KMS-11 (cell line): ENCODE measurements around the gene ROPN1L.
"Not testable (repeated sequence)": the region's sequence is repeated elsewhere in the genome, so short reads cannot be mapped to it uniquely, and the experiment has no call there.

Experiments
- H2AFZ ChIP-seq: fragments of 200-600 bp; sonication (generic); 2 replicates; pipeline ENCODE4 v1.6.1; 2016; ENCODE audit warnings: antibody characterized with exemption, mixed run types, low read depth
- H3K27ac ChIP-seq: fragments of 200-600 bp; sonication (generic); 2 replicates; pipeline ENCODE4 v1.6.1; 2016; ENCODE audit warnings: mild to moderate bottlenecking, mixed run types
- H3K27me3 ChIP-seq: fragments of 200-600 bp; sonication (generic); 2 replicates; pipeline ENCODE4 v1.6.1; 2017; ENCODE audit warnings: mild to moderate bottlenecking, low read depth, mixed run types, moderate library complexity; ENCODE audit not compliant: insufficient read depth
- H3K36me3 ChIP-seq: fragments of 200-600 bp; sonication (generic); 2 replicates; pipeline ENCODE4 v1.6.1; 2017; ENCODE audit warnings: mild to moderate bottlenecking, mixed run types; ENCODE audit not compliant: insufficient read depth
- H3K4me1 ChIP-seq: fragments of 200-600 bp; sonication (generic); 2 replicates; pipeline ENCODE4 v1.6.1; 2016; ENCODE audit warnings: mild to moderate bottlenecking, low read depth, mixed run types; ENCODE audit not compliant: poor library complexity, severe bottlenecking
- H3K4me2 ChIP-seq: fragments of 200-600 bp; sonication (generic); 2 replicates; pipeline ENCODE4 v1.7.0; 2016; ENCODE audit warnings: mild to moderate bottlenecking, mixed run types
- H3K4me3 ChIP-seq: fragments of 200-600 bp; sonication (generic); IDR thresholded peaks from 2 replicates; pipeline ENCODE4 v1.6.1; 2017; ENCODE audit warnings: low read depth, low read length, mixed read lengths; ENCODE audit not compliant: insufficient read depth
- H3K79me2 ChIP-seq: fragments of 200-600 bp; sonication (generic); 2 replicates; pipeline ENCODE4 v1.6.1; 2016; ENCODE audit warnings: low read depth, mixed run types; ENCODE audit not compliant: insufficient read depth
- H3K9ac ChIP-seq: fragments of 200-600 bp; sonication (generic); 2 replicates; pipeline ENCODE4 v1.6.1; 2016; ENCODE audit warnings: mild to moderate bottlenecking, mixed run types
- H4K20me1 ChIP-seq: fragments of 200-600 bp; sonication (generic); 2 replicates; pipeline ENCODE4 v1.6.1; 2016; ENCODE audit warnings: mild to moderate bottlenecking, mixed run types; ENCODE audit not compliant: insufficient read depth
- TF ChIP-seq, protein P1 (sequence below): fragments of 200-600 bp; sonication (generic); conservative IDR thresholded peaks from 2 replicates; pipeline ENCODE4 v1.6.1; 2017; ENCODE audit warnings: low read depth, mild to moderate bottlenecking, antibody characterized with exemption, low read length, moderate library complexity, mixed read lengths

The ROPN1L gene

DNA sequence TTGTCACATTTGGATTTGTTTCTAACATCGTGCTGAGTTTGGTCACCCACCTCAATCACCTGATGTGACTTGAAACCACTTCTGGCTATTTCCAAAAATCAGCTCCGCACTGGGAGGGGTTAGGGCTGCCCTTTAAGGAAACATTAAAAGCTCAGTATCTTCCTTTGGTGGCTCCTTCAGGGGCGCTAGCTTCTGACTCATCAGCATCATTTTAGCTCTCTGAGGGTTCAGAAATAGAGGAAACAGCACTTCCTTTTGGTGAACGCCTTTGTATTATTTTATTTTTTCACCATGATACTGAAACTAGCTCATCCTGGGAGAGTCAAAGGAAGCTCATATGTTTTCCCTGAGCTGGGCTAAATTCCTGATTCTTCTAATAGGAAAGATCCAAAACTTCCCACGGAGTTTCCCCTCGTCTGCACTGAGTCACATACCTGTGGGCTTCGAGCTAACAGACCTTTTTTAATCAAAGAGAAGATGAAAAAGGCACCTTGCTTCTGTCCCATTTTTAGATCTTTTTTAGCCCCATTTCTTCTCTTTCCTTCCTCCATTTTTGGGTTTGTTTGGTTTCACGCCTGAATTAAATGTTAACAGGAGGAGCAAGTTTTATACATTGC, 48.2 kb downstream of the ROPN1L start:
- Histone ChIP-seq H3K27me3 (no peaks in the 10 kb centered on the region), H3K4me3 (no peak overlapping the region), H3K27ac (no peak overlapping the region), H4K20me1 (no peaks in the 10 kb centered on the region), H3K9ac (no peak overlapping the region), H3K4me1 (peaks cover 8% of the 10 kb centered on the region), H3K79me2 (no peaks in the 10 kb centered on the region), H2AFZ (no peak overlapping the region), H3K4me2 (no peak overlapping the region), H3K36me3 (no peaks in the 10 kb centered on the region)
- TF ChIP-seq, protein P1, sequence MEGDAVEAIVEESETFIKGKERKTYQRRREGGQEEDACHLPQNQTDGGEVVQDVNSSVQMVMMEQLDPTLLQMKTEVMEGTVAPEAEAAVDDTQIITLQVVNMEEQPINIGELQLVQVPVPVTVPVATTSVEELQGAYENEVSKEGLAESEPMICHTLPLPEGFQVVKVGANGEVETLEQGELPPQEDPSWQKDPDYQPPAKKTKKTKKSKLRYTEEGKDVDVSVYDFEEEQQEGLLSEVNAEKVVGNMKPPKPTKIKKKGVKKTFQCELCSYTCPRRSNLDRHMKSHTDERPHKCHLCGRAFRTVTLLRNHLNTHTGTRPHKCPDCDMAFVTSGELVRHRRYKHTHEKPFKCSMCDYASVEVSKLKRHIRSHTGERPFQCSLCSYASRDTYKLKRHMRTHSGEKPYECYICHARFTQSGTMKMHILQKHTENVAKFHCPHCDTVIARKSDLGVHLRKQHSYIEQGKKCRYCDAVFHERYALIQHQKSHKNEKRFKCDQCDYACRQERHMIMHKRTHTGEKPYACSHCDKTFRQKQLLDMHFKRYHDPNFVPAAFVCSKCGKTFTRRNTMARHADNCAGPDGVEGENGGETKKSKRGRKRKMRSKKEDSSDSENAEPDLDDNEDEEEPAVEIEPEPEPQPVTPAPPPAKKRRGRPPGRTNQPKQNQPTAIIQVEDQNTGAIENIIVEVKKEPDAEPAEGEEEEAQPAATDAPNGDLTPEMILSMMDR = no peak

GRCh38 chr5:10490927-10491672, 49.4 kb downstream of the ROPN1L start:
- no peaks in the 10 kb centered on the region for H4K20me1 ChIP-seq
- no peak overlapping the region for H3K9ac ChIP-seq
- no peak overlapping the region for H2AFZ ChIP-seq
- TF ChIP-seq, protein P1 = no peak
- no peak overlapping the region for H3K4me3 ChIP-seq
- no peak overlapping the region for H3K4me2 ChIP-seq
- H3K4me1 ChIP-seq = peaks cover 8% of the 10 kb centered on the region
- no peaks in the 10 kb centered on the region for H3K36me3 ChIP-seq
- H3K27me3 ChIP-seq = no peaks in the 10 kb centered on the region
- no peaks in the 10 kb centered on the region for H3K79me2 ChIP-seq
- no peak overlapping the region for H3K27ac ChIP-seq

GRCh38 chr5:10491673-10492026, 50.0 kb downstream of the ROPN1L start:
- H3K27me3 ChIP-seq = no peaks in the 10 kb centered on the region
- H3K4me1 ChIP-seq = peaks cover 8% of the 10 kb centered on the region
- H2AFZ ChIP-seq = no peak overlapping the region
- H3K4me3 ChIP-seq = no peak overlapping the region
- no peak overlapping the region for H3K9ac ChIP-seq
- no peaks in the 10 kb centered on the region for H4K20me1 ChIP-seq
- no peak overlapping the region for H3K4me2 ChIP-seq
- TF ChIP-seq, protein P1 = no peak
- H3K36me3 ChIP-seq = no peaks in the 10 kb centered on the region
- H3K79me2 ChIP-seq = no peaks in the 10 kb centered on the region
- no peak overlapping the region for H3K27ac ChIP-seq

DNA sequence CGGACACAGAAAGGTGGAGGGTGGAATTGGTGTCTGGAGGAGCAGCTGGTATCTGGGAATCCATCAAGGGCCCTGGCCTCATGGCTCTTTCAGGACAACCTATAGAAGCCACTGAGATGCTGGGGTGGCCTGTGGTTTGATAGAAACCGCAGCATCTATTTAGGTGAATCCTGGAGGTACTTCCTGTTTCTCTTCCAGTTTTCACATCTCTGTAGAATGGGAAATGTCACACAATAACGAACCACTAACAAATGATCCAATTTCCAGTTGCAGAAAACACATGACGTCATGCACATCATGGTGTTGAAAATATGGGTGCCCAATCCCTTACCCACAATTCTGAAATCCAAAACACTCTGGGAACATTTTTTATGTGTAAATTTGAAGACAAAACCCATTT, 52.2 kb downstream of the ROPN1L start:
- no peak overlapping the region for H3K27ac ChIP-seq
- H3K4me3 ChIP-seq = no peak overlapping the region
- TF ChIP-seq, protein P1 = no peak
- no peak overlapping the region for H3K9ac ChIP-seq
- no peaks in the 10 kb centered on the region for H4K20me1 ChIP-seq
- peaks cover 8% of the 10 kb centered on the region for H3K4me1 ChIP-seq
- H3K27me3 ChIP-seq = no peaks in the 10 kb centered on the region
- H3K36me3 ChIP-seq = no peaks in the 10 kb centered on the region
- H2AFZ ChIP-seq = no peak overlapping the region
- no peak overlapping the region for H3K4me2 ChIP-seq
- no peaks in the 10 kb centered on the region for H3K79me2 ChIP-seq

DNA sequence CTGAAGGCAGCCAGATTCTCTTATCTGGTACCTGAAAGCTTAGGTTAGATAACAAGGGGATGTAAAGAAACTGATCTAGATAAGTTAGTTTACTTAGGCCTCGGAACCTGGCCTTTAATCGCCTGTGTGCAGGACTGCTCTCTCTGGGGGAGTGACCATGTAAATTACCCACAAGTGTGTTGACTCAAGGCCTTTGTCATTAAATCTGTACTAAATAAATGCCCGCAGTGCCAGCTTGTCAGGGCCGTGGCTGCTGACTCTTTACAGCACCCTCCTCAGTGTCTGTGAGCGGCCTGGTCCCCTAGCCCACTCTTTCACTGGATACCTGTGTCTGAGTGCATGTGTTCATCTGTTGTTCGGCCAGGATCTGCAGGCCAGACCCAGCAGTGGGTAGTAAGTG, 52.8 kb downstream of the ROPN1L start:
- not testable (repeated sequence) for H3K27me3 ChIP-seq, H3K4me1 ChIP-seq, H3K36me3 ChIP-seq, H3K9ac ChIP-seq, H3K27ac ChIP-seq, H3K79me2 ChIP-seq, H3K4me3 ChIP-seq, H2AFZ ChIP-seq, H4K20me1 ChIP-seq, H3K4me2 ChIP-seq
